Fibroblast of skin of left quadriceps (primary cell): ENCODE measurements around the gene PBX3.

ENCODE experiments used
- DNase-seq, 2 experiments: peaks; one replicate each; pipeline ENCODE4 v3.0.0-alpha.2; 2013; ENCODE audit warnings: low read depth in 2 of 2

The PBX3 gene

GRCh38 chr9:125863923-125864322 is 116.8 kb downstream of the PBX3 start:
- no peak for DNase-seq

DNA sequence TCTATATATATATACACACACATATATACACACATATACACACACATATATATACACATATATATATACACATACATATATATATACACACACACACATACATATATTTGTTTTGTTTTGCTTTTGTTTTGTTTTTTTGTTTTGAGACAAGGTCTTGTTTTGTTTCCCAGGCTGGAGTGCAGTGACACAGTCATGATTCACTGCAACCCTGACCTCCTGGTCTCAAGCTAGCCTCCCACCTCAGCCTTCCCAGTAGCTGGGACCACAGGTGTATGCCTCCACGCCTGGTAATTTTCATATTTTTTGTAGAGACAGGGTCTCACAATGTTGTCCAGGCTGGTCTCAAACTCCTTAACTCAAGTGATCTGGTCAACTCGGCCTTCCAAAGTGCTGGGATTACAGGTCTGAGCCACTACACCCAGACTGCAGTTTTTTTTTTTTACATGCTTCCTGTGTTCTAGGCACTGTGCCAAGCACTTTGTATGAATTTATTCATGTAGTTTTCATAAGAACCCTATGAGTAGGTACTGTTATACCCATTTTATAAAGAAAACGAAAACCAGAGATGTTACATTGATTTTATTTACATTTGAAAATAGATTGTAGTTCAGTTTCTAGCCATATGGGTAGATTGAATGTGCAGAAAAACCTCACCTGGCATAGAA is 120.7 kb downstream of the PBX3 start:
- no peak for DNase-seq

- no peak for DNase-seq
Measured at GRCh38 chr9:125878164-125878631, 131.0 kb downstream of the PBX3 start.

GRCh38 chr9:125881042-125881441 is 133.9 kb downstream of the PBX3 start:
- DNase-seq: no peak

DNA sequence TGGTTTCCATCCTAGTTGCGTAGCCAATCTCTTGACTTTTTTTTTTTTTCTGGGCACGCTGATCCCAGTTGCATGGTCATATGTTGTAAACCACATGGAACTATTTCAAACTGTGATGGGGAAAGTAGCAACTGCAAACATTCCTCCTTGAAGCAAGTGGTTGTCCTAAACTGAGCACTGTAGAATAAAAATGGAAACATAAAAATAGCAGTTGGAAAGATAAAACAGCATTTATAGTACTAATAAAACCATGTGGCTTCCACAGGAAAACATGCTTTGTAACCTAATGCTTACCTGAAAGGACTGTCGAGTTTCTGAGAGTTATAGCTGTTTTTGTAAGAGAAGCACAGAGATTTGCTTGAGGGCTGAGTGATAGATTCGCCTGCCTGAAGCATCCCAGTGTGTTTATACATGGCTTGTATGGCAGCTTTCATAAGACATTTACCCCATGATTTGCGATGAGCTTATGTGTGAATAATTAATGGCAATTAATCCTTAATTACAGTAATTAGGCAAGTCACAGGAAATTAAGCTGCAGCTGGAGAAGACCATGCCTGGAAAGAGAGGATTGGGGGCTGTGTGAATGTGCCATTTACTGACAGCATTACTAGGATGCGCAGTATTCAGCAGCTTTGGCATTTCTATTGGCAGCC is 136.5 kb downstream of the PBX3 start:
- DNase-seq: no peak

- no peak for DNase-seq
Measured at GRCh38 chr9:125884218-125884595, 137.0 kb downstream of the PBX3 start.

DNA sequence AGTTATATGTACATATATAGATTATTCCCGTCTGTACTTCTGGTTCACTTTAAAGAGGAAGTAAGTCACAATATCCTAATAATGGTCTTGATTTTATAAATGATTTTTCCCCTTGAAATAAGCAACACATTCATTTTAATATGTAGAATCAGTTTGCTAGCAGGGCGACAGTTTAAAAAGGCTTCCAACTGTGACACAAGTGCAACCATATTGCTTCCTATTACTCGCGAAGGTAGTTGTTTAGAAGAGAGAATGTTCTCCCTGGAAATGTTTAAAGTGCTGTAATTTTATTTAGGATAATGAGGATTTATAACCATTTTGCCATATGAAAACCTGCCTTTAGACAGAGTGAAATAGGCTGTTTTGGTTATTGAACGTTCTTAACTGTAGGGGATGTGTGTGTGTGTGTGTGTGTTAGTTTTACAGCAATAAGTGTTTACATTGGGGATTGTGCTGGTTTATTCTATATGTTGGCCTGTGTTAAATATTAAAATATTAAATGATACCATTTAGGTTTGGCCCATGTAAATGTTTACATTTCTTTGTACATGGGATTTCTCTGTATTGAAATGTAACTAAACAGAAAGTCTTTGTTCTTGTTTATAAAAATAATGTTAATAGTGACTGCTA is 138.3 kb downstream of the PBX3 start:
- no peak for DNase-seq

DNA sequence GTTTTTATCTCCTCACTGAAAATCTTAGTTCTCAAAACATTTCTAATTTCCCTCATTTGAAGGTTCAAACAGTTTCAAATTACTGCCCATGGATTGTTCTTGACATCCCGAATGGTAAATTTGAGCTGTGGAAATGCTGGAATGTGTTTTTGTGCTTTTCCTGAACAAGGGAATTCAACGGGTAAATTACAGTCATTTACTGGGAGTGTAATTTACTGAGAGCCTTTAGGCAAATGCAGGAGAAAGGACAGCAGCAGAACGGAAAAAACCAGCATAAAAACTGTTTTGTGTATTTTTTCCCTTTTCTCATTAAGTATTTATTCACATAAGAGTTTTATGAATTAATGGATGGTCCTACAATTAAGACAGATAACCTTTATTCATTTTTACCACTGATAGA is 139.2 kb downstream of the PBX3 start:
- no peak for DNase-seq

DNA sequence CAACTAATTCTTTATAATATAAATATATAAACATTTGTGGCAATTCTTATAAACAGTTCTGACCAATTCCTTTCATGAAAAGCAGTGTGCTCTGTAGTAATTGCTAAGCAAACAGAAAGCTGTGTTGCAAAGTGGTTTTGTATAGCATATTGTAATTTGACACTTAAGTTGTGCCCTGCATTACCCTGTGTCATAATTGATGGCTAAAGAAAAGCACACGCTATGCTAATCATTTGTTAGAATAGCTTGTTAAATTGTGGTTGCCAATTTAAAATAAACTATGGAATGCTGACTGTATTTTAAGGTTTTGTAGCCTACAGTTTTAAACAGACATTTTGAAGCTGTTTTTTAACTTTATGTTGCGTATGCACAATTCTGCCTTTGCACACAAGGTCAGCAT is 140.0 kb downstream of the PBX3 start:
- no peak for DNase-seq

DNA sequence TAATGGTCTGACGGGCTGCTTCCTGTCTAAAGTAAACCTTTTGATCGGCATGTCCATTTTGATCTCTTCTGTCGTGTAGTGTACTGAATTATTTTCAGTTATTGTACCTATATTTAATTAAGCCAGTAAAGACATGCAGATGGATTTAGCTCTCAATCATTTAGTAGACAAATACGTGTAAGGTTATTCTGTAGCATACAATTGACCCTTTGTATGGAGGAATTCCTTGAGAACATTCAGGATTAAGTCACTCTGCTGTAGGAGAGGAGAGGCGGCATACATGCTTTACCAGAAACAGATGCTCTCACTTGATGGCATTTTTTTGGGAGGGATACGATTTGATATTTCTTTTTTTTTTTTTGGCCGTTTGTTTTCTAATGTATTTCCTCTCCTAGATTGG is 141.0 kb downstream of the PBX3 start:
- no peak for DNase-seq

GRCh38 chr9:125889112-125889475 is 141.9 kb downstream of the PBX3 start:
- DNase-seq: no peak

- DNase-seq: peak; percentile 37 to 39
Measured at GRCh38 chr9:125889476-125890419, 142.6 kb downstream of the PBX3 start.

GRCh38 chr9:125890826-125891225 is 143.7 kb downstream of the PBX3 start:
- DNase-seq: no peak

GRCh38 chr9:125893277-125893676 is 146.1 kb downstream of the PBX3 start:
- no peak for DNase-seq

DNA sequence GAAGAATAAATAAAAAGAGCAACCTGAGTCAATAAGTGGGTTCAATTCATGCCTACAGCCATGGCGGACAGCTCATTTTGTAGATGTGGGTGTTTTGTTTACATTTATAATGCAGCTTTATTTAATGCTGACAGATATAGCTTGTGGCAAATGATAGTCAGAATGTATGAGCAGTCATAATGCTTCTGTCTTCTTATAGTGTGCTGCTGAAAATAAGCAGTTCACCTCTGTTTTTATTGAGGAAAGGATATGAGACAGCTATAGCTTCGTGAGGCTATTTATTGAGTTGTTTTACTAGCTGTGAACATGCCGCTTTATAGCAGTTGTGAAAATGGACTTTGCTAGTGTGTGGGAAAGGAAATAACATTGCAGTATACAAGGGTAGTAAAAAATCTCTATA is 147.4 kb downstream of the PBX3 start:
- no peak for DNase-seq

DNA sequence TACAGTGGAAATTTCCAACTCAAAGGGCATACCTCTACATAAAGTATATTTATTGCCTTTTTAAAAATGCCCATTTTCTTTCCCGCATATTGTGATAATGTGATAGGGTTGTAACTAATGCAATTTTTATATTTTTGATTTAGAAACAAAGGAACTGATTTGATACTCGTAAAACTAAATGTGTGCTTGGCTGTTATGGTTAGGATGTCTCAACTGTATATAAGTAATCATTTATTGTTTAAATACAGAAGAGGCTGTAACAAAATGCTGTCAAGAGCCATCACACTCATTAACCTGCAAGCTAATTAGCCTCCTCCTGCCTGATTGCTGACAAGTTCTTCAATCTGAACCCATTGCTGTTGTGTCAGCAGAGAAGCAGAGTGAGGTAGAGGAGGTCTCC is 149.2 kb downstream of the PBX3 start:
- no peak for DNase-seq

GRCh38 chr9:125896964-125897363 is 149.8 kb downstream of the PBX3 start:
- no peak for DNase-seq

- no peak for DNase-seq
Measured at GRCh38 chr9:125897481-125897880, 150.3 kb downstream of the PBX3 start.

- no peak for DNase-seq
Measured at GRCh38 chr9:125902214-125902613, 155.0 kb downstream of the PBX3 start.

DNA sequence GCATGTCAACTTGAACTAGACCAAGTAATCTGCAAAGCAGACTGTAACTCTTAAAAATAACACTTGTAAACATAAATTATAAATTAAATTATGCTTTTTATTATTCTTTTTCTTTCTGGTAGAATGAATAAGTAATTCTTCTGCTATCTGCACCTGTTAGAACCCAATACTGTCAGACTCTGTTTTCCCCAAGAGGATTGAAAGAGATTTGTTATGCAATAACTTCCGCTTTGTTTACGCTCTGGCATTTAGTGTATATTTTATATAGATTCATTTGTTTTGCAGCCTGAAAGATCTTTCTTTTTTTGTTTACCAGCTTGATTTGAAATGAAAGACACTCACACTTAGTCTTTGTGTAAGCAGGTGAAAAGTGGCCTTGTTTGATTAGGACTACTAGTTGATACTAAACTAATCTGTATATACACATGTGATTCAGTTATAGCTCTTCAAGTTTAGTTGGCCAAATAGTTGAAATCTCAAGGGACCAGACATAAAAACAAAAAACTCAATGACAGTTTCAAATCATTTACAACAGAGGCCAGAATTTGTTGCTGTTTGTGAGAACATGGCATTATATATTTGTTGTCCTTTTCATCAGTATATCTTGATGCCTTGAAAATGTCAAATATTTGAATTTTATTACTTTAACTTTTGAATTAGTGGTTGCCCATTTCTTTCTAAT is 155.8 kb downstream of the PBX3 start:
- DNase-seq: no peak

GRCh38 chr9:125904155-125904851 is 157.1 kb downstream of the PBX3 start:
- no peak for DNase-seq
